Smooth muscle cell of the coronary artery (primary cell): Measurements from ENCODE around the gene OOEP. TPM values are rescaled to one million over a fixed set of nuclear protein-coding genes. Genes with fewer than 3 reads are reported as not detected.

ENCODE experiments used
- total RNA-seq: library from RNA; depleted of rRNA; stranded (reverse); fragments of >200 nt; gene quantifications from 2 replicates; pipeline ENCODE4 v1.2.3, GENCODE V29; 2014; ENCODE audit warnings: low replicate concordance

The OOEP gene
- total RNA-seq, result not detected in 2 replicates

GRCh38 chr6:73369563-73369962, at the start of gene OOEP:
Gene OOEP (minus strand): TSS chr6:73369897. CDS start chr6:73369792, 105 bp downstream.

DNA sequence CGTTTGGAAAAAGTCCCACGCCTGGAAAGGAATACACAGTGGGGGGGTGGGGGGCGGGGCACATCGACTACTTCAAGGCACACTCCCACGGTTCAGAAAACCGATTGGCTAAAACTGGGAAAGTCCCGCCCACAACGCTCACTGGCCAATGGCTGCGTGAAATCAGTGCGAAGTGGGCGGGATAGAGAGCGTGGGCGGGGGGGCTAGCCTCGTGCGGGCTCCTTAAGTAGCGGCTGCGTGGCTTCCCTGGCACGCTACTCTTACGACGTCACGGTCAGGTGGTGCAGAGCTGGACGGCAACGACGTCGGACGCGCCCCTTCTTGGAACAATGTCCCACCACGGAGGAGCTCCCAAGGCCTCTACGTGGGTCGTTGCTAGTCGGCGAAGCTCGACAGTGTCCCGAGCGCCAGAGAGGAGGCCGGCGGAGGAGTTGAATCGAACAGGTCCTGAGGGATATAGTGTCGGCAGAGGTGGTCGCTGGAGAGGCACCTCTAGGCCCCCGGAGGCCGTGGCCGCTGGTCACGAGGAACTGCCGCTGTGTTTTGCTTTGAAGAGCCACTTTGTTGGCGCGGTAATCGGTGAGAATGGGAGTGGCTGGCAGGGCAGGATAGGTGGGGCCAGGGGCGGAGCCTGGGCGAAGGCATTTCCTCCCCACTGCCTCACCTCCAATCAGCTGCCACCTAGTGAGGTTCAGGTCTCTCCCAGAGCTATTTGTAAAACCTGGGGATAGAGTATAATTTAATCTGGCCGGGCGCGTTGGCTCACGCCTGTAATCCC, 25.1 kb upstream of the OOEP start, which contains the start of gene DDX43:
Gene DDX43, plus strand, starts transcription at position 252 of the 778 bp plus-strand sequence. Its CDS starts 78 bp downstream, at position 330.

GRCh38 chr6:73362358-73362757, 7.3 kb downstream of the OOEP start, which contains the start of gene KHDC3L:
Gene KHDC3L (plus strand): TSS chr6:73362658. CDS start chr6:73362730, 72 bp downstream.

DNA sequence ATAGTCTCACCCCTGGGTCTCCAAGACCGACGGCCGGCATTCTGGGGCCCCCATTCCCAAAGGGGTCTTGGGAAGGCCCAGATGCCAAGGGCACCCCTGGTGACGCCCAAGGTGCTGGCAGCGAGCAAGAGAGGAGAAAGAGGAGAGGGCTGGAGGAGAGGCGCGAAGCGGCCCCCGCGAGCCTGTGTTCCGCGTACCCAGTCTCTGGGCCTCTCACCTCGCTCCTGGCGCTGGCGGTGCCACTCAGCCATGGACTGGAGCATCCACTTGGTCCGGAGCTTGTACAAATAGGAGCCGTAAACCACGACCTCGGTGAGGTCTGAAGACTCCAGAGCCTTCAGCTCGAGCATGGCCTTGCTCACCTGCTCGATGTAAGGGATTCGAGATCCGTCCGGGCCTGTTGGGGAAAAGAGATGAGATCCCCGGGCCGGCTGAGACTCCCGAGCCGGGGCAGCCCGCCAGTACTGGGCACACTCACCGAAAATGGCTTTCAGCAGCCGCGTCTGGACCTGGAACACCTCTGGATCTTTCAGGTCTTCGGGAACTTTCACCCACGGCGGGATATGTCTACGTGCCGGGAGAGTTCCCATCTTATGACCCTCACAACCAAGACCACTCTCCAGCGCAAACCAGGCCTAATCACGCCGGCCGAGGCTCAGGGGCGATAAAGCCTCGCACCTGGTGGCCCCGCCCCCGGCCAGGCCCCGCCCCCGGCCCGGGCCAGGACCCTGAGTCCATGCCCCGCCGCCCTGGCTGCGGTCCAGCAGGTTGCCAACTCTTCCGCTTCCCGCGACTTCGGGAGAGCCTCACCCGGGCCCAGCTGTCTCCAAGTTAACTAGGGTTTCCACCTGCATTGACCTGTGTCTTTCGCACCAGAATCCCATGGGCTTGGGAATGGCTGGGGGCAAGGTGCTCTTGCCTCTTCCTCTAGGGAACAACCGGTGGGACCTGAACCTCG, 15.8 kb downstream of the OOEP start, which contains the start of gene DPPA5:
Gene DPPA5, minus strand, starts transcription at position 641 of the 958 bp plus-strand sequence. Its CDS starts 51 bp downstream, at position 590.

Other genes with a start within 250 kb of the OOEP start
- gene KHDC1L, start 144.4 kb downstream of the OOEP start, total RNA-seq, result not detected in 2 replicates
- gene KHDC1, start 106.7 kb downstream of the OOEP start, total RNA-seq, result 3.2 and 5.4 TPM in 2 replicates
- not detected in 2 replicates for gene DPPA5, start 15.6 kb downstream of the OOEP start, total RNA-seq
- gene KHDC3L, start 7.2 kb downstream of the OOEP start, total RNA-seq, result not detected in 2 replicates
- 0.15 and 1.2 TPM in 2 replicates for gene DDX43, start 24.9 kb upstream of the OOEP start, total RNA-seq
- gene CGAS, start 82.4 kb upstream of the OOEP start, total RNA-seq, result 1.1 and 3.7 TPM in 2 replicates
- 21.3 and 32.1 TPM in 2 replicates for gene MTO1, start 91.8 kb upstream of the OOEP start, total RNA-seq
- 25,077 and 51,594 TPM in 2 replicates for gene EEF1A1, start 151.1 kb upstream of the OOEP start, total RNA-seq